HCT116 (cell line): ENCODE measurements around the gene TSKU. TPM values are rescaled to one million over a fixed set of nuclear protein-coding genes. Genes with fewer than 3 reads are reported as not detected.

Source experiments
- ATAC-seq: fragments of 200-7000 bp; cut with Tn5 transposase; 2 replicates; pipeline ENCODE4 v1.9.1; 2020; ENCODE audit warnings: mild to moderate bottlenecking, moderate library complexity
- BruUV-seq: library from RNA; stranded (reverse); fragments of 400-500 nt; replicated peaks from 2 replicates; lab custom pipeline; 2021; lab: Mats Ljungman, UMichigan
- CTCF ChIA-PET: fragments of 300-600 bp; sonication (Branson Sonifier 250); formaldehyde crosslinking; loops from one replicate; lab custom pipeline; 2021; ENCODE audit warnings: antibody characterized with exemption; lab: Charles Lee
- POLR2A ChIA-PET: fragments of 300-600, 350-600 bp; sonication (Branson Sonifier 250); formaldehyde crosslinking; loops from one replicate; lab custom pipeline; 2021; ENCODE audit warnings: antibody characterized with exemption; lab: Charles Lee
- RAD21 ChIA-PET, 2 experiments: fragments of 300-600 bp; sonication (Branson Sonifier 250); formaldehyde crosslinking; loops; one replicate each; lab custom pipeline; 2023; ENCODE audit warnings: low total read pairs in 2 of 2; ENCODE audit not compliant: uncharacterized antibody in 2 of 2, unreplicated experiment in 2 of 2, low non-redundant PET in 1 of 2; lab: Charles Lee
- DNase-seq: peaks from one replicate; pipeline ENCODE4 v3.0.0-alpha.2; 2010; ENCODE audit warnings: low read depth, low spot score
- H2AFZ ChIP-seq: fragments of 200-600 bp; shearing (Covaris generic), sonication (generic); 2 replicates; pipeline ENCODE4 v1.6.1; 2017; ENCODE audit warnings: low read depth, mixed run types, mixed read lengths, antibody characterized with exemption, low read length; ENCODE audit not compliant: poor library complexity, severe bottlenecking
- H3K27ac ChIP-seq: 2 replicates; pipeline ENCODE4 v1.5.1; 2012; ENCODE audit warnings: low read depth, low read length
- H3K27me3 ChIP-seq: fragments of 200-600 bp; sonication (generic); 2 replicates; pipeline ENCODE4 v1.6.1; 2016; ENCODE audit warnings: mixed run types, low read length, mixed read lengths; ENCODE audit not compliant: insufficient read depth
- H3K36me3 ChIP-seq, 2 experiments: fragments of 200-500 bp in 1 of 2; fragments of 200-600 bp in 1 of 2; sonication (Bioruptor generic) in 1 of 2; sonication (generic) in 1 of 2; 2 replicates each; pipeline versions ENCODE4 v1.5.1 to v1.6.1; 2014 to 2016; ENCODE audit warnings: low read length in 2 of 2, inconsistent platforms in 1 of 2, mixed read lengths in 1 of 2, mixed run types in 1 of 2; ENCODE audit not compliant: insufficient read depth in 2 of 2, control insufficient read depth in 1 of 2
- H3K4me1 ChIP-seq, 2 experiments: fragments of 200-600 bp in 1 of 2; sonication (generic) in 1 of 2; 2 replicates each; pipeline versions ENCODE4 v1.5.1 to v1.6.1; 2012 to 2017; ENCODE audit warnings: low read length in 2 of 2, inconsistent platforms in 1 of 2, mild to moderate bottlenecking in 1 of 2, mixed read lengths in 1 of 2, mixed run types in 1 of 2, moderate library complexity in 1 of 2; ENCODE audit not compliant: insufficient read depth in 2 of 2, control insufficient read depth in 1 of 2
- H3K4me2 ChIP-seq: fragments of 200-600 bp; sonication (generic); 2 replicates; pipeline ENCODE4 v1.6.1; 2017; ENCODE audit warnings: mixed run types, low read length, mixed read lengths
- H3K4me3 ChIP-seq, 2 experiments: fragments of 200-600 bp in 1 of 2; sonication (generic) in 1 of 2; replicated peaks in 1 of 2; 2 replicates each; pipeline ENCODE4 v1.5.1; 2011 to 2016; ENCODE audit warnings: low read length in 2 of 2, control low read depth in 1 of 2, low read depth in 1 of 2, mild to moderate bottlenecking in 1 of 2, mixed read lengths in 1 of 2, mixed run types in 1 of 2
- H3K79me2 ChIP-seq: fragments of 200-600 bp; sonication (generic); 2 replicates; pipeline ENCODE4 v1.6.1; 2017; ENCODE audit warnings: mild to moderate bottlenecking, mixed run types, low read length, moderate library complexity, mixed read lengths; ENCODE audit not compliant: insufficient read depth
- H3K9ac ChIP-seq: fragments of 200-600 bp; sonication (generic); 2 replicates; pipeline ENCODE4 v1.6.1; 2016; ENCODE audit warnings: low read length, mixed read lengths
- H3K9me2 ChIP-seq: fragments of 200-600 bp; sonication (generic), shearing (Covaris generic); 2 replicates; pipeline ENCODE4 v1.6.1; 2017; ENCODE audit warnings: mixed run types, mild to moderate bottlenecking, moderate library complexity; ENCODE audit not compliant: insufficient read depth
- H3K9me3 ChIP-seq, 2 experiments: fragments of 200-500 bp in 1 of 2; fragments of 200-600 bp in 1 of 2; sonication (Bioruptor generic) in 1 of 2; sonication (generic) in 1 of 2; 2 replicates each; pipeline ENCODE4 v1.6.1; 2014 to 2017; ENCODE audit warnings: low read length in 2 of 2, mixed read lengths in 2 of 2, inconsistent platforms in 1 of 2, low read depth in 1 of 2, mild to moderate bottlenecking in 1 of 2, mixed run types in 1 of 2, moderate library complexity in 1 of 2; ENCODE audit not compliant: control insufficient read depth in 1 of 2, insufficient read depth in 1 of 2
- H4K20me1 ChIP-seq: fragments of 200-600 bp; sonication (generic), shearing (Covaris generic); 2 replicates; pipeline ENCODE4 v1.6.1; 2017; ENCODE audit warnings: mixed run types, mild to moderate bottlenecking, moderate library complexity; ENCODE audit not compliant: insufficient read depth
- CBX3 ChIP-seq: IDR thresholded peaks from 2 replicates; pipeline ENCODE4 v1.6.1; 2012; ENCODE audit warnings: low read depth
- CEBPB ChIP-seq: IDR thresholded peaks from 2 replicates; pipeline ENCODE4 v1.6.1; 2012; ENCODE audit warnings: low read depth
- EGR1 ChIP-seq: IDR thresholded peaks from 2 replicates; pipeline ENCODE4 v1.6.1; 2012; ENCODE audit warnings: low read depth
- EZH2 ChIP-seq: fragments of 200-600 bp; sonication (generic); IDR thresholded peaks from 2 replicates; pipeline ENCODE4 v1.6.1; 2017; ENCODE audit warnings: antibody characterized with exemption, mixed run types
- EZH2phosphoT487 ChIP-seq: fragments of 200-600 bp; IDR thresholded peaks from 2 replicates; pipeline ENCODE4 v1.6.1; 2018; ENCODE audit warnings: antibody characterized with exemption, borderline replicate concordance
- FOSL1 ChIP-seq: IDR thresholded peaks from 2 replicates; pipeline ENCODE4 v1.6.1; 2012; ENCODE audit warnings: low read depth
- JUND ChIP-seq: IDR thresholded peaks from 2 replicates; pipeline ENCODE4 v1.6.1; 2012
- POLR2A ChIP-seq: IDR thresholded peaks from 2 replicates; pipeline ENCODE4 v1.7.0; 2011; ENCODE audit warnings: borderline replicate concordance; ENCODE audit not compliant: insufficient read depth, insufficient read length; ENCODE audit errors: extremely low read depth
- SIN3A ChIP-seq: IDR thresholded peaks from 2 replicates; pipeline ENCODE4 v1.6.1; 2012; ENCODE audit warnings: low read depth
- SP1 ChIP-seq: IDR thresholded peaks from 2 replicates; pipeline ENCODE4 v1.6.1; 2012; ENCODE audit warnings: low read depth
- SRF ChIP-seq: IDR thresholded peaks from 2 replicates; pipeline ENCODE4 v1.6.1; 2012; ENCODE audit warnings: low read depth
- TCF7L2 ChIP-seq: IDR thresholded peaks from 2 replicates; pipeline ENCODE4 v1.7.0; 2011; ENCODE audit warnings: borderline replicate concordance, inconsistent platforms; ENCODE audit not compliant: insufficient read depth, insufficient read length; ENCODE audit errors: extremely low read depth
- YY1 ChIP-seq: IDR thresholded peaks from 2 replicates; pipeline ENCODE4 v1.6.1; 2011; ENCODE audit warnings: low read length, low read depth, moderate library complexity, mild to moderate bottlenecking; ENCODE audit not compliant: insufficient replicate concordance; ENCODE audit errors: extremely low read depth
- ZFX ChIP-seq: fragments of 450-650 bp; IDR thresholded peaks from 2 replicates; pipeline ENCODE4 v1.6.1; 2017
- ZNF274 ChIP-seq: fragments of 200-500 bp; sonication (Bioruptor generic); IDR thresholded peaks from 2 replicates; pipeline ENCODE4 v1.6.1; 2014; ENCODE audit warnings: mild to moderate bottlenecking, low read depth, low read length, inconsistent platforms
- intact Hi-C: fragments of 100-400 bp; cut with micrococcal nuclease; formaldehyde crosslinking; loops from 2 replicates; pipeline ENCODE4 v1.10.0; 2022
- total RNA-seq: library from RNA; stranded (reverse); gene quantifications from one replicate; pipeline ENCODE4 v1.2.1, GENCODE V29; 2021; ENCODE audit not compliant: unreplicated experiment
- TF ChIP-seq, protein P1 (sequence below): IDR thresholded peaks from 2 replicates; pipeline ENCODE4 v1.6.1; 2012
- TF ChIP-seq, protein P2 (sequence below): IDR thresholded peaks from 2 replicates; pipeline ENCODE4 v1.6.1; 2012; ENCODE audit warnings: low read depth
- TF ChIP-seq, protein P3 (sequence below), 3 experiments: fragments of 200-600 bp in 1 of 3; sonication (generic) in 1 of 3; IDR thresholded peaks in 2 of 3; conservative IDR thresholded peaks in 1 of 3; 2 replicates each; pipeline ENCODE4 v1.5.1; 2012 to 2017; ENCODE audit warnings: low read depth in 2 of 3, low read length in 2 of 3, antibody characterized with exemption in 1 of 3, borderline replicate concordance in 1 of 3, control low read depth in 1 of 3, mild to moderate bottlenecking in 1 of 3, mixed read lengths in 1 of 3, mixed run types in 1 of 3, moderate library complexity in 1 of 3; ENCODE audit not compliant: insufficient read depth in 1 of 3
- TF ChIP-seq, protein P4 (sequence below): IDR thresholded peaks from 2 replicates; pipeline ENCODE4 v1.6.1; 2012
- TF ChIP-seq, protein P5 (sequence below): IDR thresholded peaks from 2 replicates; pipeline ENCODE4 v1.6.1; 2011; ENCODE audit warnings: mild to moderate bottlenecking, low read length, moderate library complexity; ENCODE audit not compliant: insufficient replicate concordance; ENCODE audit errors: extremely low read depth

The TSKU gene
- total RNA-seq, 1 experiment from 2014 or later: 21.9 TPM

DNA sequence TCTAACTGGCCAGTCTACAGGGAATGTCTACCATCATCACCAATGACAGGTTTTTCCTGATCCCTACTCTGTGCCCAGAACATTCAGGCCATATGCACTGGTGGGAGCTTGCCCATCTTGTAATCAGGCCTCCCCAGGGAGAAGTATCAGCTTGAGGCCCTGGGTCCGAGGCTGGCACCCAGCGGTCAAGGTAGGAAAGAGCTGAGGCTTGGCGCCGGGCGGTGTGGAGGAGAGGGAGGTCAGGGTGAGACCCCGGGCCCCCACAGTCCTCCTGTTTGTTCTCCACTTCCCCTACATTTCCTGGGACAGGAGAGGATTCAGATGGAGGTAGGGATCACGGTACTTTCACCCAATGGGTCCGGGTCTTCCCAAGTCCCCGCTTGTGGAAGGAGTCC lies 15.5 kb downstream of the TSKU start:
- Histone ChIP-seq H3K36me3 (peaks cover 0 to 6% of the 10 kb centered on the region in 2 experiments; a peak in 1 of 4 replicates), H3K27me3 (no peaks in the 10 kb centered on the region), H3K4me2 (peak overlapping the region; percentile 62), H3K27ac (no peak overlapping the region; the same call in 1 of the 2 replicates), H3K9me2 (no peaks in the 10 kb centered on the region), H3K4me1 (peaks cover 7 to 11% of the 10 kb centered on the region in 2 experiments; a peak in 3 of 4 replicates), H3K9ac (no peak overlapping the region), H3K9me3 (no peaks in the 10 kb centered on the region), H3K4me3 (no peak overlapping the region), H3K79me2 (peaks cover 10% of the 10 kb centered on the region; the same call in 1 of the 2 replicates), H4K20me1 (no peaks in the 10 kb centered on the region), H2AFZ (no peak overlapping the region)
- ChIA-PET CTCF (interaction anchor here (0.6 to 7.3 kb wide), 7 partner anchors 10 to 249 kb away, joined by 4 to 50 read pairs (median 13); no protein-coding TSS in a partner anchor), POLR2A (interaction anchor here (2.5 kb wide), 1 partner anchor 64 kb away, joined by 12 read pairs; no protein-coding TSS in a partner anchor), RAD21 (interaction anchor here (1.3 to 2.6 kb wide), 2 partner anchors 64 to 65 kb away, joined by 8 to 11 read pairs; no protein-coding TSS in a partner anchor)
- no TSS peak for BruUV-seq
- TF ChIP-seq EZH2phosphoT487 (no peak), ZFX (no peak), SP1 (no peak), YY1 (no peak), FOSL1 (no peak), SRF (no peak), POLR2A (no peak), CEBPB (no peak), SIN3A (no peak), ZNF274 (no peak), CBX3 (no peak), EZH2 (no peak), EGR1 (no peak), JUND (no peak), TCF7L2 (no peak)
- TF ChIP-seq, protein P1, sequence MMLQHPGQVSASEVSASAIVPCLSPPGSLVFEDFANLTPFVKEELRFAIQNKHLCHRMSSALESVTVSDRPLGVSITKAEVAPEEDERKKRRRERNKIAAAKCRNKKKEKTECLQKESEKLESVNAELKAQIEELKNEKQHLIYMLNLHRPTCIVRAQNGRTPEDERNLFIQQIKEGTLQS: no peak
- TF ChIP-seq, protein P2, sequence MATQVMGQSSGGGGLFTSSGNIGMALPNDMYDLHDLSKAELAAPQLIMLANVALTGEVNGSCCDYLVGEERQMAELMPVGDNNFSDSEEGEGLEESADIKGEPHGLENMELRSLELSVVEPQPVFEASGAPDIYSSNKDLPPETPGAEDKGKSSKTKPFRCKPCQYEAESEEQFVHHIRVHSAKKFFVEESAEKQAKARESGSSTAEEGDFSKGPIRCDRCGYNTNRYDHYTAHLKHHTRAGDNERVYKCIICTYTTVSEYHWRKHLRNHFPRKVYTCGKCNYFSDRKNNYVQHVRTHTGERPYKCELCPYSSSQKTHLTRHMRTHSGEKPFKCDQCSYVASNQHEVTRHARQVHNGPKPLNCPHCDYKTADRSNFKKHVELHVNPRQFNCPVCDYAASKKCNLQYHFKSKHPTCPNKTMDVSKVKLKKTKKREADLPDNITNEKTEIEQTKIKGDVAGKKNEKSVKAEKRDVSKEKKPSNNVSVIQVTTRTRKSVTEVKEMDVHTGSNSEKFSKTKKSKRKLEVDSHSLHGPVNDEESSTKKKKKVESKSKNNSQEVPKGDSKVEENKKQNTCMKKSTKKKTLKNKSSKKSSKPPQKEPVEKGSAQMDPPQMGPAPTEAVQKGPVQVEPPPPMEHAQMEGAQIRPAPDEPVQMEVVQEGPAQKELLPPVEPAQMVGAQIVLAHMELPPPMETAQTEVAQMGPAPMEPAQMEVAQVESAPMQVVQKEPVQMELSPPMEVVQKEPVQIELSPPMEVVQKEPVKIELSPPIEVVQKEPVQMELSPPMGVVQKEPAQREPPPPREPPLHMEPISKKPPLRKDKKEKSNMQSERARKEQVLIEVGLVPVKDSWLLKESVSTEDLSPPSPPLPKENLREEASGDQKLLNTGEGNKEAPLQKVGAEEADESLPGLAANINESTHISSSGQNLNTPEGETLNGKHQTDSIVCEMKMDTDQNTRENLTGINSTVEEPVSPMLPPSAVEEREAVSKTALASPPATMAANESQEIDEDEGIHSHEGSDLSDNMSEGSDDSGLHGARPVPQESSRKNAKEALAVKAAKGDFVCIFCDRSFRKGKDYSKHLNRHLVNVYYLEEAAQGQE: no peak
- TF ChIP-seq, protein P3, sequence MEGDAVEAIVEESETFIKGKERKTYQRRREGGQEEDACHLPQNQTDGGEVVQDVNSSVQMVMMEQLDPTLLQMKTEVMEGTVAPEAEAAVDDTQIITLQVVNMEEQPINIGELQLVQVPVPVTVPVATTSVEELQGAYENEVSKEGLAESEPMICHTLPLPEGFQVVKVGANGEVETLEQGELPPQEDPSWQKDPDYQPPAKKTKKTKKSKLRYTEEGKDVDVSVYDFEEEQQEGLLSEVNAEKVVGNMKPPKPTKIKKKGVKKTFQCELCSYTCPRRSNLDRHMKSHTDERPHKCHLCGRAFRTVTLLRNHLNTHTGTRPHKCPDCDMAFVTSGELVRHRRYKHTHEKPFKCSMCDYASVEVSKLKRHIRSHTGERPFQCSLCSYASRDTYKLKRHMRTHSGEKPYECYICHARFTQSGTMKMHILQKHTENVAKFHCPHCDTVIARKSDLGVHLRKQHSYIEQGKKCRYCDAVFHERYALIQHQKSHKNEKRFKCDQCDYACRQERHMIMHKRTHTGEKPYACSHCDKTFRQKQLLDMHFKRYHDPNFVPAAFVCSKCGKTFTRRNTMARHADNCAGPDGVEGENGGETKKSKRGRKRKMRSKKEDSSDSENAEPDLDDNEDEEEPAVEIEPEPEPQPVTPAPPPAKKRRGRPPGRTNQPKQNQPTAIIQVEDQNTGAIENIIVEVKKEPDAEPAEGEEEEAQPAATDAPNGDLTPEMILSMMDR (IDR thresholded peaks at IDR 0.05 in 2 of 3, conservative IDR thresholded peaks at IDR 0.05 in 1 of 3; ENCODE audit: borderline replicate concordance in 1 of 3, insufficient read depth in 1 of 3, low read depth in 2 of 3, low read length in 2 of 3): no peak
- TF ChIP-seq, protein P4, sequence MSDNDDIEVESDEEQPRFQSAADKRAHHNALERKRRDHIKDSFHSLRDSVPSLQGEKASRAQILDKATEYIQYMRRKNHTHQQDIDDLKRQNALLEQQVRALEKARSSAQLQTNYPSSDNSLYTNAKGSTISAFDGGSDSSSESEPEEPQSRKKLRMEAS: no peak
- TF ChIP-seq, protein P5, sequence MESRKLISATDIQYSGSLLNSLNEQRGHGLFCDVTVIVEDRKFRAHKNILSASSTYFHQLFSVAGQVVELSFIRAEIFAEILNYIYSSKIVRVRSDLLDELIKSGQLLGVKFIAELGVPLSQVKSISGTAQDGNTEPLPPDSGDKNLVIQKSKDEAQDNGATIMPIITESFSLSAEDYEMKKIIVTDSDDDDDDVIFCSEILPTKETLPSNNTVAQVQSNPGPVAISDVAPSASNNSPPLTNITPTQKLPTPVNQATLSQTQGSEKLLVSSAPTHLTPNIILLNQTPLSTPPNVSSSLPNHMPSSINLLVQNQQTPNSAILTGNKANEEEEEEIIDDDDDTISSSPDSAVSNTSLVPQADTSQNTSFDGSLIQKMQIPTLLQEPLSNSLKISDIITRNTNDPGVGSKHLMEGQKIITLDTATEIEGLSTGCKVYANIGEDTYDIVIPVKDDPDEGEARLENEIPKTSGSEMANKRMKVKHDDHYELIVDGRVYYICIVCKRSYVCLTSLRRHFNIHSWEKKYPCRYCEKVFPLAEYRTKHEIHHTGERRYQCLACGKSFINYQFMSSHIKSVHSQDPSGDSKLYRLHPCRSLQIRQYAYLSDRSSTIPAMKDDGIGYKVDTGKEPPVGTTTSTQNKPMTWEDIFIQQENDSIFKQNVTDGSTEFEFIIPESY: no peak
- DNase-seq (no peak), ATAC-seq (peak; percentile 19)
- intact Hi-C loops: loop anchor here (1.0 kb wide), 1 partner anchor 64 kb away; no protein-coding TSS in a partner anchor
